ENCODE data around the gene ACAP3.
"Not testable (repeated sequence)": the region's sequence is repeated elsewhere in the genome, so short reads cannot be mapped to it uniquely, and the experiment has no call there.

ACAP3 gene

DNA sequence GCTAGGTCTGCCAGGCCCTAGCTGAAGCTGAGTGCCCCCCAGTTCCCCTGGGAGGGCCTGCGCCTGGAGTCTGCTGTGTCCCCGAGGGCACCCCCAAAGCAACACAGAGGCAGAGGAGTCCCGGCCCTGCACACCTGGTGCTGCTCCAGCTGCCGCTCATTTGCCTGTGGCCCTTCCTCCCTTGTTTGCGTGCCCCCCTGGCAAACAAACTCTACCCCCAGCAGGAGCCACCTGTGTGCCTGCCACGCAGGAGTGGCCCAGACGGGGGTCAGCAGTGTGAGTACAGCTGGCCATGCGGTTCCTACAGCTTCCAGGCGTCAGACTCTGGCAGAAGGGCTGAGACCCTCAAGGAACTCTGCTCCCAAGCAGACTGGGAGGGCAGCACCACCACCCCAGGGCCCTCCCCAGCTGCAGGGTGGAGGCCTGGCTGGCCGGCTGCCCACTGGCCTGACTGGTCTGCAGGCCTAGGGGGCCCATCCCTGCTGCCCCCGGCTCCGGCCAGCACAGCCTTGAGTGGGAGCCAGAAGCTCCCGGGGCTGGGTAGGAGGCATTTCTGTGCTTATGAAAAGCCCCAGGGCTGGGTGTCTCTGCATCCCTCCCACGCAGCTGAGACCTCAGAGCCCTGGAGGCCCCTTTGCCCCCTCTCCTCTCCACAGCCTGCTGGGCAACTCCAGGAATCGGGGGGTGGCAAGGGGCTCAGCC, 22.8 kb upstream of the ACAP3 start:
- no peak for DNase-seq (ENCODE audit: low spot score)

DNA sequence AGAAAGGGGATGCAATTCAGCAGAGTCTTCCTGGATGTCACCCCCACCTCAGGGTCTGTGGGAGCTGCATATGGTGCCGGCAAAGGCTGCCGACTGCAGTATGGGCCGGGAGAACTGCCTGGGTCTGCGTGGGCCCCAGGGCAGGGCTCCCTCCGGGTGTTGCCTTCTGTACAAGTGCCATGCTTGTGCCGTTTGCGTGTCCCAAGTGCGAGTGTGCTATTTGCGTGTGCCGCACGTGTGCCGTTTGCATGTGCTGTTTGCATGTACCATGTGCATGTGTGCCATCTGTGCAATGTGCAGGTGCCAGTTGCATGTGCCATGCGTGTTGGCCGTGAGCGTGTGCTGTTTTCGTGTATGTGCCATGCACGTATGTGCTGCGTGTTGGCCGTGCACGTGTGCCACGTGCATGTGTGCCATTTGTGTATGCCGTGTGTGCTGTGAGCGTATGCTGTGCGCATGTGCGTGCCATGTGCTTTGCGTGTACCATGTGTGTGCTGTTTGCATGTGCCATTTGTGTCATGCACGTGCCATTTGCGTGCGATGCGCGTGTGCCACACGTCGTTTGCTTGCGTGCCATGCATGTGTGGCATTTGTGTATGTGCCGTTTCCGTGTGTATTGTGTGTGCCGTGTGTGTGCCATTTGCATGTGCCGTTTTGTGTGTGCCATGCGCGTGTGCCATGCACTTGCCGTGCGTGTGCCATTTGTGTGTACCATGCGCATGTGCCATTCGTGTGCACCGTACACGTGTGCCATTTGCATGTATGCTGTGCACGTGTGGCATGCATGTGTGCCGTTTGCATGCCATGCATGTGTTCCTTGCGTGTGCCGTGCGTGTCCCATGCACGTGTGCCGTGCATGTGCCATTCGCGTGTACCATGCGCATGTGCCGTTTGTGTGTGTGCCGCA, 21.8 kb upstream of the ACAP3 start:
- DNase-seq (ENCODE audit: low spot score), result no peak

DNA sequence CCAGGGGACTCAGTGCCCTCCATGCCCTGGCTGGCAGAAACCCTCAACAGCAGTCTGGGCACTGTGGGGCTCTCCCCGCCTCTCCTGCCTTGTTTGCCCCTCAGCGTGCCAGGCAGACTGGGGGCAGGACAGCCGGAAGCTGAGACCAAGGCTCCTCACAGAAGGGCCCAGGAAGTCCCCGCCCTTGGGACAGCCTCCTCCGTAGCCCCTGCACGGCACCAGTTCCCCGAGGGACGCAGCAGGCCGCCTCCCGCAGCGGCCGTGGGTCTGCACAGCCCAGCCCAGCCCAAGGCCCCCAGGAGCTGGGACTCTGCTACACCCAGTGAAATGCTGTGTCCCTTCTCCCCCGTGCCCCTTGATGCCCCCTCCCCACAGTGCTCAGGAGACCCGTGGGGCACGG, 20.5 kb upstream of the ACAP3 start:
- no peak for DNase-seq (ENCODE audit: low spot score)

DNA sequence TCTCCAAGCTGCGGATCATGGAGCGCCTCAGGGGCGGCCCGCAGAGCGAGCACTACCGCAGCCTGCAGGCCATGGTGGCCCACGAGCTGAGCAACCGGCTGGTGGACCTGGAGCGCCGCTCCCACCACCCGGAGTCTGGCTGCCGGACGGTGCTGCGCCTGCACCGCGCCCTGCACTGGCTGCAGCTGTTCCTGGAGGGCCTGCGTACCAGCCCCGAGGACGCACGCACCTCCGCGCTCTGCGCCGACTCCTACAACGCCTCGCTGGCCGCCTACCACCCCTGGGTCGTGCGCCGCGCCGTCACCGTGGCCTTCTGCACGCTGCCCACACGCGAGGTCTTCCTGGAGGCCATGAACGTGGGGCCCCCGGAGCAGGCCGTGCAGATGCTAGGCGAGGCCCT, 19.6 kb upstream of the ACAP3 start:
- DNase-seq (ENCODE audit: low spot score), result no peak

DNA sequence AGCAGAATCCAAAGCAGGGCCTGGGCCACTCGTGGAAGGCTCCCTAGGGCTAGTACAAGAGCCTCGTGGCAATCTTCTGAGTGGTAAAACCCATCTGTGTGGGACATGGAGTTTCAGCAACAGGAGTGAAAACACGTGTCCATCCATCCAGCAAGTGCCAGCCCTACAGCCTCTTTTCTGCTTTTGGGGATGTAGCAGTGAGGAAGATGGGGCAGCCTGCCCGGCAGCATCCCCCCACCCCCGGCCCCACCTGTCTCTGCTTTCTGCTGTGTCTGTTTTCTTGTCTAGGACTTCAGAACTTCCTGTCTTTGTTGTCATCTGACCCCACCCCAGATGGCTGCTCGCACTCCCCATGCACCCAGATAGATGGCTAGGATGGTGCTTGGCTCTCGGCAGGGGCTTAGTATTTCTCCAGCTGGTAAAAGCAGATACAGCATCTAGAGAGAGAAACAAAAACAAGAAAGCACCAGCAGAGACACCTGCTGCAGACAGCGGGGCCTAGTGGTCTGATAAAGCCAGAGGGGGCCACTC, 18.4 kb upstream of the ACAP3 start:
- no peak for DNase-seq (ENCODE audit: low spot score)

DNA sequence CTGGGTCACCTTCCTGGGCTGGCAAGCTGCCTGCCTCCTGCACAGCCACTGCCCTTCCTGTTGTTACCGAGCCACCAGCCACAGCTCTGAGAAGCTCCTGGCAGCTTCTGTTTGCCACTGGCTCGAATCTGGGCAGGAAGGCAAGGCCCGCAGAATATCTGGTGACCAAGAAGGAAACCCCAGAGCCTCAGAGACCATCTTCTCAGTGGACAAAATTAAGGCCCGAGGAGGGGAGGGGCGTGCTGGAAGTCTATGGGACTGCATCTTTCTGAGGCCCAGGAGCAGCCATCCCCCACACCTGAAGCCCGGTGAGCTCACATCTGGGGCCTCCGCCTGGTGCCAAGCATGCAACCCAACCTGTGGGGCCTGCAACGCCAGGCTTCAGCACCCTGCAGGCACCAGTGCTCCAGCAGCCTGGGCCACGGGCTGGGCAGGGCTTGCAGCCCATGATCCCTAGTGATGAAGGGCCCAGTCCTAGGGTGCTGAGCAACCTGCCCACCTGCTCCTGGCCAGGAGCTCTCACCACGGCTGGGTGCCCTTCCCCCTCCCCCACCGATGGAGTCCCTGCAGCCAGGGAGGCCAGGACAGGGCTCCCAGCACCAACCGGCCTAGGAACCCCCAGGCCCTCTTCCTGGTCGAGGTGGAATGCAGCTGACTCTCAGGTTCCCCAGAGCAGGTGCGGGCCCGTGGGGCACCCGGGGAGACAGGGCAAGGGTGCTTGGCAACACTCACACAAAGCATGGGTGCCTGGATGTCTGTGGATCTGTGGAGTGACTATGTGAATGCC, 17.8 kb upstream of the ACAP3 start:
- no peak for DNase-seq (ENCODE audit: low spot score)

DNA sequence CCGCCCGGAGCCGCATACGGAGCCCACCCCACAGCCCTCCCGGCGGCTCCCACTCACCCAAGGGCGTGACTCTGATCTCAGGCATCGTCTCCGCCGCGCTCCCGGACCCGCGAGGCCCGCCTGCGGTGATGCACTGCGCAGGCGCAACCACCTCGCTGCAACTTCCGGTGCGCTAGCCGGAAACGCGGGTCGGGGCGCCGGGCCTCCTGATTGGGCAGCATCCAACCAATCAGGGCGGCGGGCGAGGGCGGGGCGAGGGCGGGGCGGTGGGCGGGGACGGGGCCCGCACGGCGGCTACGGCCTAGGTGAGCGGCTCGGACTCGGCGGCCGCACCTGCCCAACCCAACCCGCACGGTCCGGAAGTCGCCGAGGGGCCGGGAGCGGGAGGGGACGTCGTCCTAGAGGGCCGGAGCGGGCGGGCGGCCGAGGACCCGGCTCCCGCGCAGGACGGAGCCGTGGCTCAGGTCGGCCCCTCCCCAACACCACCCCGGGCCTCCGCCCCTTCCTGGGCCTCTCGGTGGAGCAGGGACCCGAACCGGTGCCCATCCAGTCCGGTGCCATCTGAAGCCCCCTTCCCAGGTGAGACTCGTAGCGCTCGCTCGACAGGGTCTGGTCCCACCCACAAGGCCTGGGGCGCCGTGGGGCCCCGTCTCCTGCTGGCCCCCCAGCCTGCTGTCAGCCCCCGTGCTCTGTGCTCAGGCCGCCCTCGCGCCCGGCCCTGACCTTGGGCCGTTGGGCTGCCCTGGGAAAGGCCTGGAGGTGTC, 17.0 kb upstream of the ACAP3 start, which contains the start of the genes CPTP and INTS11:
TSS of gene CPTP (plus strand) at position 279 of the 764 bp plus-strand sequence. CDS start 2,109 bp downstream, outside the sequence.
TSS of gene INTS11 (minus strand) at position 137 of the 764 bp plus-strand sequence. CDS start at position 85, 52 bp downstream.
- DNase-seq (ENCODE audit: low spot score), result peak; percentile 84

DNA sequence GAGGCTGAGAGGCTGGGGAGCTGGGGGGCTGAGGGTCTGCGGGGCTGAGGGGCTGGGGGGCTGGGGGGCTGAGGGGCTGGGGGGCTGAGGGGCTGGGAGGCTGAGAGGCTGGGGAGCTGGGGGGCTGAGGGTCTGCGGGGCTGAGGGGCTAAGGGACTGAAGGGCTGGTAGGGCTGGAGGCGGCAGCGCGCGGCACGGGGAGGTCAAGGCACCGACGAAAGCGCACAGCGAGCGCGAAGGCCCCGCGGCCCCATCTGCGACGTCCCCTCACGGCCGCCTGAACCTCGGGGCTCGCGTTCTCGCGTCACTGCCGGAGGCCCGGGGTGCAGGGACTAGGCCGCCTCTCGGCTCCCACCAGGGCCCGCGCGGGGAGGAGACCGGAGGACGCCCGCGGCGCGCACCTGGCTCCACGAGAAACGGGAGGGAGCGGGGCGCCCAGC, 16.4 kb upstream of the ACAP3 start:
- no peak for DNase-seq (ENCODE audit: low spot score)

DNA sequence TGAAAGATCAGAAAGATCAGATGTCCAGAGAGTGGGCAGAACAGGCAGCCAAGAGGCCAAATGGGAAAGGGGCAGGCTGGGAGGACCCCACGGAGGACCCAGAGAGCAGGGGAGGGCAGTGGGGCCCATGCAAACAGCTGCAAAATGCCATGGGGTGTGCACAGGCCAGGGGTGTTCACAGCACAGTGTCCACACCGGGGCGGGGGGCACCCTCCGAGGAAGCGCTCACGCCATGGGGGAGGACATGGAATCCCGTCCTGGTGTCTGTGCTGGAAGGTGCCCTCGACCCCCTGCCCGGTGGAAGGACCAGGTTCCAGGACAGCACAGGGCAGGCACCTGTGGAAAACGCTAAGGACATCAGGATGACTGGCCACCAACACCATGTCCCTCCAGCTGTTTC, 15.2 kb upstream of the ACAP3 start:
- no peak for DNase-seq (ENCODE audit: low spot score)

GRCh38 chr1:1322418-1322817, 14.7 kb upstream of the ACAP3 start:
- no peak for DNase-seq (ENCODE audit: low spot score)

- no peak for DNase-seq (ENCODE audit: low spot score)
Observed at GRCh38 chr1:1321477-1321876, 13.7 kb upstream of the ACAP3 start.

GRCh38 chr1:1320666-1321448, 13.1 kb upstream of the ACAP3 start:
- DNase-seq (ENCODE audit: low spot score), result no peak

GRCh38 chr1:1319646-1319941, 11.9 kb upstream of the ACAP3 start:
- DNase-seq (ENCODE audit: low spot score), result no peak

GRCh38 chr1:1318777-1319645, 11.3 kb upstream of the ACAP3 start:
- no peak for DNase-seq (ENCODE audit: low spot score)

DNA sequence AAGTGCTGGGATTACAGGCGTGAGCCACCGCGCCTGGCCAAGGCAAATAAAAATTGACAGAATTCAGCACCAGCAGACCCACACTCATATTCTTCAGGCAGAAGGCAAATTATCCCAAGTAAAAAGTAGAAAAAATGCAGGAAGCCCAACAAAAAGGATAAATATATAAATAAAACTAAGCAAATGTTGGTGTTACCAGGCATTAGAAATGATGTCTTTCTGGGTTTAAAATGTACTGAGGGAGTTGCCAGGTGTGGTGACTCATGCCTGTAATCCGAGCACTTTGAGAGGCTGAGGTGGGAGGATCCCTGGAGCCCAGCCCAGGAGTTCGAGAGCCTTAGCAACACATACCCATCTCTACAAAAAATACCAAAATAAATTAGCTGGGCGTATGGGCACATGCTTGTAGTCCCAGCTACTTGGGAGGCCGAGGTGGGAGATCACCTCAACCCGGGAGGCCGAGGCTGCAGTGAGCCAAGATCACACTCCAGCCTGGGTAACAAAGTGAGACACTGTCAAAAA, 10.5 kb upstream of the ACAP3 start:
- no peak for DNase-seq (ENCODE audit: low spot score)

- DNase-seq (ENCODE audit: low spot score), result no peak
Observed at GRCh38 chr1:1317420-1317819, 9.7 kb upstream of the ACAP3 start.

- not testable (repeated sequence) for DNase-seq (ENCODE audit: low spot score)
Observed at GRCh38 chr1:1316199-1316598, 8.5 kb upstream of the ACAP3 start.

- DNase-seq (ENCODE audit: low spot score), result no peak
Observed at GRCh38 chr1:1315435-1315954, 7.8 kb upstream of the ACAP3 start.

DNA sequence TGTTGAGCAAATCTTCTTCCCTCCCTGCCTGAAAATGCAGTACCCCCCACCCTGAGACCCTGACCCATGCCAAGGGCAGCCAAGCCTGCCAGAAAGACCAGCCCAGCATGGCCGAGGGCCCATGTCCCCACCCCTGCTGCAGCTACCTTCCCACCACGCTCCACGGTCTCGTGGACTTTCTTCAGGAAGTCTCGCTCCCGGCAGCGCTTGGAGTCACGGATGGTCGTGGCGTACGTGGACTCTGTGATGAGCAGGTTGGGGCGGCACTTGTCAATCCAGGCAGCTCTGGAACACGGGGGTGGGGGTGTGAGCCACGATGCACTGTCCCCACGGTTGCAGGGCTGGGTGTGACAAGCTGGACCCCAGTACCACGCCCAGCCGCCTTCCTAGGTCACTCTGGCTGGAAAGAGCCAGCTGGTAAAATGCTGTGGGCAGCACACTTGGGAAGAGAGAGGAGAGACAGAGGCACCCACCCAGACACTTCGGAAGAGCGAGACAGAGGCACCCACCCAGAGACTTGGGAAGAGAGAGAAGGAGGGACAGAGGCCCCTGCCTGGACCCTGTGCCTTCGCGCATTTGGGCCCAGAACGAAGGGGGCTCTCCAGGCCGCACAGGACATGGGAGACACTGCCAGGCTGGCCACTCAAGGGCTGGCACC, 7.1 kb upstream of the ACAP3 start:
- no peak for DNase-seq (ENCODE audit: low spot score)
